Type B pancreatic cell (in vitro differentiated cells): Measurements from ENCODE around the gene YEATS2. TPM values are rescaled to one million over a fixed set of nuclear protein-coding genes. Genes with fewer than 3 reads are reported as not detected.
A peak's percentile ranks its signal among the peaks of the same experiment; 100 is the strongest.
"Not testable (repeated sequence)": the region's sequence is repeated elsewhere in the genome, so short reads cannot be mapped to it uniquely, and the experiment has no call there.

Experiments used
- DNase-seq: peaks from one replicate; pipeline ENCODE4 v3.0.0; 2021; ENCODE audit warnings: mixed read lengths; ENCODE audit not compliant: unreplicated experiment; ENCODE audit errors: extremely low spot score
- H3K27ac Mint-ChIP-seq: 2 replicates; pipeline ENCODE4 v1.8.0; 2021; ENCODE audit warnings: mild to moderate bottlenecking, mixed read lengths
- H3K27me3 Mint-ChIP-seq: 2 replicates; pipeline ENCODE4 v1.8.0; 2021; ENCODE audit warnings: mixed read lengths
- H3K36me3 Mint-ChIP-seq: 2 replicates; pipeline ENCODE4 v1.8.0; 2021; ENCODE audit warnings: mixed read lengths
- H3K4me1 Mint-ChIP-seq: one replicate; pipeline ENCODE4 v1.8.0; 2021; ENCODE audit warnings: mixed read lengths; ENCODE audit not compliant: unreplicated experiment
- H3K4me3 Mint-ChIP-seq: 2 replicates; pipeline ENCODE4 v1.8.0; 2021; ENCODE audit warnings: mild to moderate bottlenecking, mixed read lengths
- H3K9me3 Mint-ChIP-seq: 2 replicates; pipeline ENCODE4 v1.8.0; 2021; ENCODE audit warnings: mixed read lengths
- CTCF ChIP-seq: fragments of 200-600 bp; sonication (generic); conservative IDR thresholded peaks from 2 replicates; pipeline ENCODE4 v1.5.0; 2021; ENCODE audit warnings: antibody characterized with exemption, mild to moderate bottlenecking
- total RNA-seq: library from RNA; stranded (reverse); gene quantifications from 2 replicates; pipeline ENCODE4 v1.2.1, GENCODE V29; 2021; ENCODE audit warnings: low replicate concordance

YEATS2 gene
- total RNA-seq, 1 donor from 2014 or later: 52.5 TPM

DNA sequence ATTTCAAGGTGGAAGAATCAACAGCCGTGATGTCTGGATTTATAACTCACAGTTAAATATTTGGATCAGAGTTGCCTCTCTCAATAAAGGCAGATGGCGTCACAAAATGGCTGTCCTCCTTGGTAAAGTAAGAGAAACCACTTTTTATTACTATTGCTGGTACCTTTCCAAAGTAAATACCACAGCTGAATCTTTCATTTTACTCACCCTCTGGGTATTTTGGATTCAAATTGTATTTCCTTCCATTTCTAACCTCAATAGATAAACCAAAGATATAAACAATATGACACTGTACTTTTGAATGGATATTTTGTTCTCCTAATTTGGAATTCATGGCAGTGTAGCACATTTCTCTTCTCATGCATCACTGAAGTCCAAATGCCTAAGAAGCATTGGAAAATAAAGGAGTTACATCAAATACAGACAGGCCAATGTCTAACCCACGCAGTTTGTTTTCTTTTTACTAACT is 32.6 kb upstream of the YEATS2 start:
- H3K36me3 Mint-ChIP-seq: peaks cover 33% of the 10 kb centered on the region
- no peak overlapping the region for H3K27ac Mint-ChIP-seq
- no peaks in the 10 kb centered on the region for H3K27me3 Mint-ChIP-seq
- DNase-seq: no peak
- no peak for TF ChIP-seq CTCF
- no peaks in the 10 kb centered on the region for H3K9me3 Mint-ChIP-seq
- H3K4me1 Mint-ChIP-seq: no peaks in the 10 kb centered on the region
- no peak overlapping the region for H3K4me3 Mint-ChIP-seq

- no peak overlapping the region for H3K27ac Mint-ChIP-seq
- H3K9me3 Mint-ChIP-seq: no peaks in the 10 kb centered on the region
- no peak for DNase-seq
- H3K4me1 Mint-ChIP-seq: no peaks in the 10 kb centered on the region
- H3K4me3 Mint-ChIP-seq: no peak overlapping the region
- no peak for TF ChIP-seq CTCF
- H3K27me3 Mint-ChIP-seq: no peaks in the 10 kb centered on the region
- H3K36me3 Mint-ChIP-seq: peaks cover 15% of the 10 kb centered on the region
Observed at GRCh38 chr3:183680061-183680460, 17.5 kb upstream of the YEATS2 start.

DNA sequence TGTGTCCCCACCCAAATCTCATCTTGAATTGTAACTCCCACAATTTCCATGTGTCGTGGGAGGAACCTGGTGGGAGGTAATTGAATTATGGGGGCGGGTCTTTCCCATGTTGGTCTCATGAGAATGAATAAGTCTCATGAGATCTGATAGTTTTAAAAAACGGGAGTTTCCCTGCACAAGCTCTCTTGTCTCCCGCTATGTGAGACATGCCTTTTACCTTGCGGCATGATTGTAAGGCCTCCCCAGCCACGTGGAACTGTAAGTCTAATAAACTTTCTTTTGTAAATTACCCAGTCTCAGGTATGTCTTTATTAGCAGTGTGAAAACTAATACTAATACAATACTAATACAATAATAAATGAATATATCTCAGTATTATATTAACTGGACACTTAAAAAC is 9.9 kb upstream of the YEATS2 start:
- TF ChIP-seq CTCF: no peak
- H3K36me3 Mint-ChIP-seq: peaks cover under 1% of the 10 kb centered on the region
- DNase-seq: no peak
- H3K27me3 Mint-ChIP-seq: no peaks in the 10 kb centered on the region
- no peaks in the 10 kb centered on the region for H3K4me1 Mint-ChIP-seq
- no peak overlapping the region for H3K4me3 Mint-ChIP-seq
- H3K27ac Mint-ChIP-seq: no peak overlapping the region
- no peaks in the 10 kb centered on the region for H3K9me3 Mint-ChIP-seq

- H3K27ac Mint-ChIP-seq: peak overlapping the region; percentile 64
- no peaks in the 10 kb centered on the region for H3K9me3 Mint-ChIP-seq
- H3K4me3 Mint-ChIP-seq: no peak overlapping the region
- no peaks in the 10 kb centered on the region for H3K4me1 Mint-ChIP-seq
- H3K36me3 Mint-ChIP-seq: no peaks in the 10 kb centered on the region
- no peak for TF ChIP-seq CTCF
- no peak for DNase-seq
- H3K27me3 Mint-ChIP-seq: no peaks in the 10 kb centered on the region
Observed at GRCh38 chr3:183688874-183689273, 8.7 kb upstream of the YEATS2 start.

DNA sequence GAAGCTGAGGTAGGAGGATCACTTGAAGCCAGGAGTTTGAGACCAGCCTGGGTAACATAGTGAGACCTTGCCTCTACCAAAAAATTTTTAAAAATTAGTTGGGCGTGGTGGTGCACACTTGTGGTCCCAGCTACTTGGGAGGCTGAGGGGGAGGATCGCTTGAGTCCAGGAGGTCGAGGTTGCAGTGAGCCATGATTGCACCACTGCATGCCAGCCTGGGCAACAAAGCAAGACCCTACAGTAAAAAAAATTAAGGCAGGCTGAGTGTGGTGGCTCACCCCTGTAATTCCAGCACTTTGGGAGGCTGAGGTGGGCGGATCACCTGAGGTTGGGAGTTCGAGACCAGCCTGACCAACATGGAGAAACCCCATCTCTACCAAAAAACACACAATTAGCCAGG is 8.0 kb upstream of the YEATS2 start:
- not testable (repeated sequence) for DNase-seq, H3K36me3 Mint-ChIP-seq, H3K27me3 Mint-ChIP-seq, H3K4me1 Mint-ChIP-seq, H3K4me3 Mint-ChIP-seq, H3K27ac Mint-ChIP-seq, H3K9me3 Mint-ChIP-seq

DNA sequence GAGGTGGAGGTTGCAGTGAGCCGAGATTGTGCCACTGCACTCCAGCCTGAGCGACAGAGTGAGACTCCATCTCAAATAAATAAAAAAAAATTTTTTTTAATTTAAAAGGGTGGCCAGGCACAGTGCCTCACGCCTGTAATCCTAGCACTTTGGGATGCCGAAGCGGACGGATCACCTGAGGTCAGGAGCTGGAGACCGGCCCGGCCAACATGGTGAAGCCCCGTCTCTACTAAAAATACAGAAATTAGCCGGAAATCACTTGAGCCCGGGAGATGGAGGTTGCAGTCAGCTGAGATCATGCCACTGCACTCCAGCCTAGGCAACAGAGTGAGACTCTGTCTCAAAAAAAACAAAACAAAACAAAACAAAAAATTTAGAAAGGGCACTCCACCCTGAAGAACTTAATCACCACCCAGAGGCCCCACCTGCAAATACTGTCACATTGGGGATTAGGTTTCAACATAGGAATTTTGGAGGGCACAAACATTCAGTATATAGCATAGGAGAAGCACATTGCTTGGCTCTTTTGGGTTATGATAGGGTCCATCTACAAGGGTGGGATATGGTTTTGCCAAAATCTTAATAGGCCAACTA is 7.1 kb upstream of the YEATS2 start:
- H3K27me3 Mint-ChIP-seq: no peaks in the 10 kb centered on the region
- H3K4me1 Mint-ChIP-seq: no peaks in the 10 kb centered on the region
- no peak overlapping the region for H3K4me3 Mint-ChIP-seq

More for the DNA sequence above, 7.1 kb upstream of the YEATS2 start:
- no peaks in the 10 kb centered on the region for H3K9me3 Mint-ChIP-seq
- H3K36me3 Mint-ChIP-seq: no peaks in the 10 kb centered on the region
- TF ChIP-seq CTCF: no peak
- no peak overlapping the region for H3K27ac Mint-ChIP-seq
- DNase-seq: no peak
